Measurements from ENCODE around the gene MSANTD3.
"Not testable (repeated sequence)": the region's sequence is repeated elsewhere in the genome, so short reads cannot be mapped to it uniquely, and the experiment has no call there.

Gene MSANTD3, protein sequence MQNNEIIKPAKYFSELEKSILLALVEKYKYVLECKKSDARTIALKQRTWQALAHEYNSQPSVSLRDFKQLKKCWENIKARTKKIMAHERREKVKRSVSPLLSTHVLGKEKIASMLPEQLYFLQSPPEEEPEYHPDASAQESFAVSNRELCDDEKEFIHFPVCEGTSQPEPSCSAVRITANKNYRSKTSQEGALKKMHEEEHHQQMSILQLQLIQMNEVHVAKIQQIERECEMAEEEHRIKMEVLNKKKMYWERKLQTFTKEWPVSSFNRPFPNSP

DNA sequence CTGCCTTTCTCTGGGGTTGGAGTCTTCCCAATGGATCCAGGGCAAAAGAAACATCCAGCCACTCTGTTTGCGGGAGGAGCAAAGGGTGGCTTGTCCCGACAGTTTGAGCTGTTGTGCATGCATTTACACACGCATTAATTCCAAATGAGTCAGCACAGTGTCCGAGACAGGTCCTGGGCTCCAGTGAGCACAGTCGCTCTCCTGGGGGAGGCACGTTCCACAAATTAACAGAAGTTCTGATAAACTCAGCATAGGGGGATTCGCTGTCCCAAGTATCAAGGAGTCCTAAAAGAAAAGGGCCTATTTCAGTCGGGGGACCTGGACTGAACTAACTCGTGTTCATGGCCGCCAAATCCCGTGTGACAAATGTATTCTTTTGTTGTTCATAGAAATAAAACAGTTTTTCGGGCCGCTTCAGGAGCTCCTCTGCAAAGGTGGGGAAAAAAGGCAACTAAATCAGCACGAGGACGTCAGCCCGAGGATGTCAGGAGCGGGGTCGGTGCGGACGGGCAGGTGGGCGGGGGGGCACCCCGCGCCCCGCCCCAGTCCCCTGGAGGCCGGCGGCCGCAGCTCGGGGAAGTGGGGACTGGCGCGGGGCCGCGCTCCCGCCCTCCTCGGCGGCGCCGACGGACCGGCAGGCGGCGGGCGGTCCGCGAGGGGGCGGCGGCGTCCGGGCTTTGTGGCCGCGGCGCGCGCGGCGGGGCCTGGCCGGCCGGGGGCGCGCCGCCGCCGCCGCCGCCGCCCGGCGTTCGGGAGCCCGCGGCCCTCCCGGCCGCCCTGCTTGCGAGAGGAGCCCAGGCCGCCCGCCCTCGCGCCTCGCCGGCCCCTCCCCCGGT, at the start of gene MSANTD3:
MSANTD3 (plus strand) TSS at position 614 of the 836 bp plus-strand sequence. CDS start 14,796 bp downstream, outside the sequence.
- DNase-seq: peak; percentile 51

GRCh38 chr9:100379862-100380261, 47.1 kb upstream of the MSANTD3 start:
- no peak for DNase-seq

DNA sequence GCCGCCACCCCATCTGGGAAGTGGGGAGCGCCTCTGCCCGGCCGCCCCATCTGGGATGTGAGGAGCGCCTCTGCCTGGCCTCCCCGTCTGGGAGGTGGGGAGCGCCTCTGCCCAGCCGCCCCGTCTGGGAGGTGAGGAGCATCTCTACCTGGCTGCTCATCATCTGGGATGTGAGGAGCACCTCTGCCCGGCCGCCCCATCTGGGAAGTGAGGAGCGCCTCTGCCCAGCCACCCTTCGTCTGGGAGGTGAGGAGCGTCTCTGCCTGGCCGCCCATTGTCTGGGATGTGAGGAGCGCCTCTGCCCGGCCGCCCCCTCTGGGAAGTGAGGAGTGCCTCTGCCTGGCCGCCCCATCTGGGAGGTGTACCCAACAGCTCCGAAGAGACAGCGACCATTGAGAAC, 34.0 kb upstream of the MSANTD3 start:
- DNase-seq: not testable (repeated sequence)

GRCh38 chr9:100394032-100394695, 32.8 kb upstream of the MSANTD3 start:
- no peak for DNase-seq

DNA sequence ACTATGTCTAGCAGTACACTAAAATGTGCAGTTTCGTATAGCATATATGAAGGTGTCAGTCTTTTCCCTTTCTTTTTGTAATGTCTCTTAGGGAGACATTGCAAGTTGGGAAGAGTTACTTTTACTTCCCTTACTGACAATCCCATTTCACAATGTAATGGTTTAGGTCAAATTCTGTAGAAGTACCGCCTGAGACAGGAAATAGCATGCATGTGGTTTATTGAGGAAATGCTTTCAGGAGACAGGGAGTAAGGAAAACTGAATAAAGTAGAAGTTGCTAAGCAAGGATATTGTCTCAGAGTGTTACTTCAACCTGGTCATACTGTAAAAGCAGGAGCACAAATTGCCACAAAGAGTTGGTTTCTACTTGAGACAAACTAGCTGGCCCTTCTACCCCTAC, 32.1 kb upstream of the MSANTD3 start:
- DNase-seq: no peak

GRCh38 chr9:100396769-100397168, 30.2 kb upstream of the MSANTD3 start:
- DNase-seq: no peak

DNA sequence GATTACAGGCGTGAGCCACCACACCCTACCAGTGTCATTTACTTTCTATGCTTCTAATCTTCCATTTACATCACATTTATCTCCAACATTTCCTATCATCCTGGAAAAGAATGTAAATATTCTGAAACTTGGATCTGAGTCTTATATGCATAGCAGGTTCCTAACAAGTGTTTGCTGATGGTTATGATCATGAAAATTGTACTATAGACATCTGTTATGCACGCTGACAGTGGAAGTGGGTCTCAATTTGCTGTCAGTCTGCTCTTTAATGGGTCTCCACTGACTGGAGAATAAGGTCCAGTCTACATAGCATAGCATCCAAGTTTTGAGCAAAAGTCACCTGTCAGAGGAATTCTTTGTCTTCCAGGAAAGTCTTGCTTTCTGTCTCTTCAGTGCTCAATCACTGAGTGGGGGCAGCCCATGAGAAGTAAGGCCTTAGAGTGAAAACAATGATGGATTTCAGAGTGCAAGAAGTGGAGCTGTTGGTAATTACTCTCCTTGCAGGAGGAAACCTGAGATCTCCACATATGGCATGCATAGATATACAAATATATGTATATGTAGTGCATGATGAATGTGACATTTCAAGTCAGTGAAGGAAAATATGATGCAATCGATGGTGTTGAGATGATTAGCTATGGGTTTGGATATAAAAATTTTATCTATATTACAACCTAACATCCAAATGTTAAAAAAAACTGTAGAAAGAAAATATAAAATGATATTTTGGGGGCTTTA, 29.2 kb upstream of the MSANTD3 start:
- no peak for DNase-seq

DNA sequence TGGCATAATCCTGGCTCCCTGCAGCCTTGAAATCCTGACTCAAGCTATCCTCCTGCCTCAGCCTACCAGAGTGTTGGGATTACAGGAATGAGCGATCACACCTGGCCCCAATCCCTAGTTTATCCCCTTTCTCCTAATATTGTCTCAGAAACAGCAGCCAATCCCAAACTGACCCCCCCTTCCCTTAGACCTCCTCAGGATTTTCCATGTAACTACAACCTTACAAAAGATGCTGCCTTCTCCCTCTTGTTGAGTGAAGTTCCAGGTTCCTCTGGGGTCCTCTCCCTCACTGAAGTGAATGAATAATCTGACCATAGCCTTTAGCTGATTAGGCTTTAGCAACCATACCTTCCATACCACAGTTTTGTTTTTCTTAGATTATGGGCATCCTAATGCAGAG, 25.9 kb upstream of the MSANTD3 start:
- DNase-seq: no peak

- DNase-seq: no peak
Observed at GRCh38 chr9:100406962-100407361, 20.0 kb upstream of the MSANTD3 start.

DNA sequence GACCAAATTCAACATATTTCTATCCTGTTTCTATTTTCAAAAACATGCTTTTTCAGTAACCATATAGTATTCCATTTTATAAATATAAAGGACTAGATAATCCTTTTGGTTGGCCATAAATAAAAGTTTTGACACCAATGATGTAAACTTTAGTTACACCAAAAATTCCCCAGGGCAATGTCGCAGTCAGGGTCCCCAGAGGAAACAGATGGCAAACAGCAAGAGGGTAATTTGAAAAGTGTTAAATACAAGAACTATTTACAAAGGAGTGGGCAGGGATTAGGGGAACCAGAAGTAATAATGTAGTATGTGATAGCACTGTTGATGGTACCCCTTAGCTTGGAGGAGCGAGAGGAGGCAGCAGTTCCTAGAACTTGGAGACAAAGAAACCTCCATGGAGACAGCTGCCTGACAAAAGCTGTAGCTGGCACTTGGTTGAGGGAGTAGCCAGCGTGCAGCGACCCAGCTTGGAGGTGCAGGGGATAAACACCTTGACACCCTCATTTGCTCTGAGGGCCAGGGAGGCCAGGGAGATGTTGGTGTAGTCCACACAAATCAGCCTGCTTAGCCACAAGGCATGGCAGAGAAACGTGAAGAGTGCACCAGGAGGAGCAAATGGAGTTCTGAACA, 18.3 kb upstream of the MSANTD3 start:
- DNase-seq: no peak

DNA sequence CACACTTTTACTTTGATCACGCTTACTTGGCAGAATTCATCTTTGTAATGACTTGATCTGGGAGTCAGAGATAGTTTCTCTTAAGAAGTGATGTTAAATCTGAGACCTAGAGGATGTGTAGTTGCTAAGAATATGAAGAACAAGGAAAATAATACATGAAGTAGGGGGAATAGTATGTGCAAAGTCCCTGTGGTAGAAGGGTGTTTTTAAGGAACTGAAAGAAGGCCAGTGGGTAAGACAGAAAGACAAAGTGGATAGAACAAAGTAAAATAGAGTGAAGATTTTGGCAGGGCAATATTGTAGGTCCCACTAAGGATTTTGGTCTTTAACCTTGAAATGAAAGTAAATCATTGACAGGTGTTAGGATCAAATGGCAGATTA, 17.8 kb upstream of the MSANTD3 start:
- DNase-seq: no peak

DNA sequence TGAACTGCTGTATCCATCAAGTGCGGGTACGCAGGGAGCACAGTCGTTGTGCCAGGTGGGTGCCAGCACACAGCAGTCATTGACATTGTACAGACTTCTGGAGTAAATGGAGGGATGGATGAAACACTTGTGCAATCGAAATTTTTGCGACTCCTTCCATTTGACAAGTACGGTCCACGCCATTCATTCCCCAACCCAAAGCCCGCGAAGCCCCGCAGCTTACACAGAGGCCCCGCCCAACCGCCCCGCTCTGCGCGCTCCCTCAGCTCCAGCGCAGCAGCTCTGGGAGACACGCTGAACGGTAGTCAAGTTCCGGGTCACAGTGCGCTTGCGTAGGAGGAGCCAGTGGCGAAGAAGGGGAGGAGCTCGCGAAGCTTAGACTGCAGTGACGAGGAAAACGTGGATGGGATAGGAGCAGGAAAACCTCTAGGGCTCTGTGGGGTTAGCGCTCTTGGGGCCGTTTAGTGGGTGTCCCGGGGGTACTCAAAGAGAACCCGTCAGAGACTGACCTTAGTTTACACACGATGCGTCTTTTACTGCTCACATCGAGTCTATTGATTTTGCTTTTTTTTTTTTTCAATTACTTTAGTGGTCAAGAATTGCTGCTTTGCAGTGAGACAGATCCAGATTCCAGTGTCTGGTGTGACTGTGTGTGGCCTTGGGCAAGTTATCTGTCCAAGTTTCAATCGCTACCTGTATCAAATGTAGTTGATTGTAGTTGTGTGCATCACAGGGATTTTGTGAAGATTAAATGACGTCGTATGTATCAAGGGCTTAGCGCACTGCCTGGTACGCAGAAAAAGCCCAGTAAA, 15.3 kb upstream of the MSANTD3 start:
- DNase-seq: peak; percentile 90

DNA sequence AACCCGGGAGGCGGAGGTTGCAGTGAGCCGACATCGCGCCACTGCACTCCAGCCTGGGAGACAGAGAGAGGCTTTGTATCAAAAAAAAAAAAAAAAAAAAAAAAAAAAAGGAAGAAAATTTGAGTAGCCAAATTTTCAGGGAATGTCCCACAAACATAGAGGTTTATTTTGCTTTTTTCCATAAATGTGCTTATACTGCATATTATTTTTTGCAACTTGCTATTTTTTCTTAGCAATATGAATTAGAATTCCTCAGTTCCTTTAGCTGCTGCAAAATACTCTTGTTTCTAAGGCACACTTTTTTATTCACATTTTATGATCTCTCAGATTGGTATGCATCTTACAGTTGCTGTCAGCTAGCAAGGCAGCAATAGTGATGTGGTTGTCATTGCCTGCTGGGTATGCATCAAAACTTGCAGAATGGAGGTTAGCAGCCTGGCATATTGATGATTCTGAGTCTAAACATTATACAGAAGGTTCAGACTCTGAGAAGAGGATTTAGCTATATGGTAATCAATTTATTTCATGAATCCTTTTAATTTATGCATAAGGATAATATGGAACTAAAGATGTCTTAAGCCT, 13.0 kb upstream of the MSANTD3 start:
- no peak for DNase-seq

- DNase-seq: no peak
Observed at GRCh38 chr9:100417815-100418214, 9.1 kb upstream of the MSANTD3 start.

- no peak for DNase-seq
Observed at GRCh38 chr9:100419166-100419565, 7.8 kb upstream of the MSANTD3 start.

GRCh38 chr9:100421116-100421515, 5.8 kb upstream of the MSANTD3 start:
- not testable (repeated sequence) for DNase-seq

DNA sequence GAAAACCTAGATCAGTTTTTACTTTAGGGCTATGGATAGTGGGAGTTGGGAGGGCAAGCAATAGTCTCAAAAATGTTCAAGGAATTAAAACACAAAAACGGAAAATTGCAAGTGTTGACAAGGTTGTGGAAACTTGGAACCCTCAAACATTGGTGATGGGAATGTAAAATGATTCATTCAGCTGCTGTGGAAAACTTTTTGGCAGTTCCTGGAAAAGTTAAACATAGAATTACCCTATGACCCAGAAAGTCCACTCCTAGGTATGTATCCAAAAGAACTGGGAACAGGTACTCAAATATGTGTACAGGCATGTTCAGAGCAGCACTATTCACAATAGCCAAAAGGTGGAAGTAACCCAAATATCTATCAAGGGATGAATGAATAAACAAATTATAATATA, 1.2 kb upstream of the MSANTD3 start:
- no peak for DNase-seq

- no peak for DNase-seq
Observed at GRCh38 chr9:100426189-100426529, 784 bp upstream of the MSANTD3 start.

GRCh38 chr9:100427366-100428263, 672 bp downstream of the MSANTD3 start:
- peak; percentile 53 for DNase-seq

All from NCI-H510A (cell line).